Astrocyte of the cerebellum (primary cell): ENCODE measurements around the gene NACC1.

Experiments
- DNase-seq: peaks from one replicate; pipeline ENCODE4 v3.0.0-alpha.2; 2011; ENCODE audit warnings: low read depth
- H3K4me3 ChIP-seq: 2 replicates; pipeline ENCODE4 v1.5.1; 2011; ENCODE audit warnings: mild to moderate bottlenecking, low read depth, low read length, moderate library complexity
- in situ Hi-C: cut with HindIII; loops from 2 replicates; pipeline ENCODE4 v1.10.0; 2017; ENCODE audit warnings: low sequenced_read_pairs
- TF ChIP-seq, protein P1 (sequence below): IDR thresholded peaks from 2 replicates; pipeline ENCODE4 v1.5.1; 2012; ENCODE audit warnings: low read length, low read depth, moderate library complexity, mild to moderate bottlenecking; ENCODE audit errors: missing control alignments

Gene NACC1

DNA sequence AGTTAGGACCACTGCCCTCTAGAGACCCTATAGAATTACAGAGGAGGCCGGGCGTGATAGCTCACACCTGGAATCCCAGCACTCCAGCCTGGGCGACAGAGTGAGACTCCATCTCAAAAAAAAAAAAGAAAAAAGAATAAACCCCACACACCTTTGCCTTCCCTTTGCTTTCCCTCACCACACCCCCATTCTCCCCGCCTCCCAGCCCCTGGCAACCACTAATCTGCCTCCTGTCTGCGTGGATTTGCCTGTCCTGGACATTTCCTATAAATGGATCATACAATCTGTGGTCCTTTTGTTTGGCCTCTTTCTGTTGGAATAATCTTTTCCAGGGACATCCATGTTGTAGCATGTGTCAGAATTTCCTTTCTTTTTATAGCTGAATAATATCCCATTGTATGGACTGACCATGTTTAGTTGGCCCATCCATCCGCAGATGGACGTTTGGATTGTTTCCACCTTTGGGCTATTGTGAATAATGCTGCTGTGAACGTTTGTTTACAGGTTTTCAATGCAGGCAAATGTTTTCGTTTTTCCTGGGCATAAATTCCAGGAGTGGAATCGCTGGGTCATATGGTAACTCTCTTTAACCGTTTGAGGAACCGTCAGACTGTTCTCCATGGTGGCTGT lies 15.3 kb downstream of the NACC1 start:
- no peak for DNase-seq
- in situ Hi-C loops = no loop called here
- TF ChIP-seq, protein P1, sequence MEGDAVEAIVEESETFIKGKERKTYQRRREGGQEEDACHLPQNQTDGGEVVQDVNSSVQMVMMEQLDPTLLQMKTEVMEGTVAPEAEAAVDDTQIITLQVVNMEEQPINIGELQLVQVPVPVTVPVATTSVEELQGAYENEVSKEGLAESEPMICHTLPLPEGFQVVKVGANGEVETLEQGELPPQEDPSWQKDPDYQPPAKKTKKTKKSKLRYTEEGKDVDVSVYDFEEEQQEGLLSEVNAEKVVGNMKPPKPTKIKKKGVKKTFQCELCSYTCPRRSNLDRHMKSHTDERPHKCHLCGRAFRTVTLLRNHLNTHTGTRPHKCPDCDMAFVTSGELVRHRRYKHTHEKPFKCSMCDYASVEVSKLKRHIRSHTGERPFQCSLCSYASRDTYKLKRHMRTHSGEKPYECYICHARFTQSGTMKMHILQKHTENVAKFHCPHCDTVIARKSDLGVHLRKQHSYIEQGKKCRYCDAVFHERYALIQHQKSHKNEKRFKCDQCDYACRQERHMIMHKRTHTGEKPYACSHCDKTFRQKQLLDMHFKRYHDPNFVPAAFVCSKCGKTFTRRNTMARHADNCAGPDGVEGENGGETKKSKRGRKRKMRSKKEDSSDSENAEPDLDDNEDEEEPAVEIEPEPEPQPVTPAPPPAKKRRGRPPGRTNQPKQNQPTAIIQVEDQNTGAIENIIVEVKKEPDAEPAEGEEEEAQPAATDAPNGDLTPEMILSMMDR = no peak
- H3K4me3 ChIP-seq = no peak overlapping the region

DNA sequence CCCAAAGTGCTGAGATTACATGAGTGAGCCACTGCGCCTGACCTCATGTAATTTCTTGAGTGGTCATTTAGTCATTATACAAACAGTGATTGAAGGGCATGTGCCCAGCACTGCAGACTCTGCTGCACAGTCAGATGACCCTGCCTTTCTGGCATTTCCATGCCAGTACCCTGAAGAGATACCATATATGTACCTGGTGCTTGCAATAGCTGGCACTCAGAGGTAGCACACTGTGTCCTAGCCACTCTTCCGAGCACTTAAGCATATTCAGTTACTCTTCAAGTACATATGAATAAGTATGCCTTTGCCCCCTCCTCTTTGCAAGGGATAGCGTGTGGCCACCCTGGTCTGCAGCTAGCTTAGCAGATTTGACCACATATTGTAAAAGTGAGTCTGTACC lies 16.6 kb downstream of the NACC1 start:
- in situ Hi-C loops = no loop called here

DNA sequence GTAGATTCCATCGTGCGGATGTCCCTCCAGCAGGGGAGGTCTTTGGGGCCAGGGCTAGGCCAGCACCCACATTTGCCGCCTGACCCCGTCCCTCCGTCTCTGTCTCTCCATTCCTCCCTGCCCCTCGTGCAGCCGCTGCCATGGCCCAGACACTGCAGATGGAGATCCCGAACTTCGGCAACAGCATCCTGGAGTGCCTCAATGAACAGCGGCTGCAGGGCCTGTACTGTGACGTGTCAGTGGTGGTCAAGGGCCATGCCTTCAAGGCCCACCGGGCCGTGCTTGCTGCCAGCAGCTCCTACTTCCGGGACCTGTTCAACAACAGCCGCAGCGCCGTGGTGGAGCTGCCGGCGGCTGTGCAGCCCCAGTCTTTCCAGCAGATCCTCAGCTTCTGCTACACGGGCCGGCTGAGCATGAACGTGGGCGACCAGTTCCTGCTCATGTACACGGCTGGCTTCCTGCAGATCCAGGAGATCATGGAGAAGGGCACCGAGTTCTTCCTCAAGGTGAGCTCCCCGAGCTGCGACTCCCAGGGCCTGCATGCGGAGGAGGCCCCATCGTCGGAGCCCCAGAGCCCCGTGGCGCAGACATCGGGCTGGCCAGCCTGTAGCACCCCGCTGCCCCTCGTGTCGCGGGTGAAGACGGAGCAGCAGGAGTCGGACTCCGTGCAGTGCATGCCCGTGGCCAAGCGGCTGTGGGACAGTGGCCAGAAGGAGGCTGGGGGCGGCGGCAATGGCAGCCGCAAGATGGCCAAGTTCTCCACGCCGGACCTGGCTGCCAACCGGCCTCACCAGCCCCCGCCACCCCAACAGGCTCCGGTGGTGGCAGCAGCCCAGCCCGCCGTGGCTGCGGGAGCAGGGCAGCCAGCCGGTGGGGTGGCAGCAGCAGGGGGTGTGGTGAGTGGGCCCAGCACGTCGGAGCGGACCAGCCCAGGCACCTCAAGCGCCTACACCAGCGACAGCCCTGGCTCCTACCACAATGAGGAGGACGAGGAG lies 17.3 kb downstream of the NACC1 start:
- no peak overlapping the region for H3K4me3 ChIP-seq
- in situ Hi-C loops = no loop called here
- no peak for DNase-seq
- TF ChIP-seq, protein P1 = no peak

More for the DNA sequence above, 16.6 kb downstream of the NACC1 start:
- TF ChIP-seq, protein P1 = no peak
- DNase-seq = no peak
- H3K4me3 ChIP-seq = no peak overlapping the region

DNA sequence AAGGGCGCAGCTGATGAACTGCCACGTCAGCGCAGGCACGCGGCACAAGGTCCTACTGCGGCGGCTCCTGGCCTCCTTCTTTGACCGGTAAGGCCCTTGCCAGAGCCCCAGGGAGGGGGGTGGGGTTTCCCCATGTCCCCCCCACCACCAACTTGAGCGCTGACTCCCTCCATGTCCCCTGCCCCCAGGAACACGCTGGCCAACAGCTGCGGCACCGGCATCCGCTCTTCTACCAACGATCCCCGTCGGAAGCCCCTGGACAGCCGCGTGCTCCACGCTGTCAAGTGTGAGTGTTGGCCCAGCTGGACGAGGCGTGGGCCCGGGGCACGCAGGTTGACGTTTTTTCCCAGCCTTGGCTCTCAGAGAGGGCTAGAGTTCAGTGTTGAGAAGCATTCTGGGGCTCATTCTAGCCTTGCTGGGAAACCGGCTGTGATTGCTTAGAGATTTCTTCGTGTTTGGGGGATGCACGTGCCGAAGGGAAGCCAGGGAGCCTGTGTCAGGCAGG lies 19.3 kb downstream of the NACC1 start:
- TF ChIP-seq, protein P1 = no peak
- no peak overlapping the region for H3K4me3 ChIP-seq
- in situ Hi-C loops = no loop called here
- DNase-seq = no peak

DNA sequence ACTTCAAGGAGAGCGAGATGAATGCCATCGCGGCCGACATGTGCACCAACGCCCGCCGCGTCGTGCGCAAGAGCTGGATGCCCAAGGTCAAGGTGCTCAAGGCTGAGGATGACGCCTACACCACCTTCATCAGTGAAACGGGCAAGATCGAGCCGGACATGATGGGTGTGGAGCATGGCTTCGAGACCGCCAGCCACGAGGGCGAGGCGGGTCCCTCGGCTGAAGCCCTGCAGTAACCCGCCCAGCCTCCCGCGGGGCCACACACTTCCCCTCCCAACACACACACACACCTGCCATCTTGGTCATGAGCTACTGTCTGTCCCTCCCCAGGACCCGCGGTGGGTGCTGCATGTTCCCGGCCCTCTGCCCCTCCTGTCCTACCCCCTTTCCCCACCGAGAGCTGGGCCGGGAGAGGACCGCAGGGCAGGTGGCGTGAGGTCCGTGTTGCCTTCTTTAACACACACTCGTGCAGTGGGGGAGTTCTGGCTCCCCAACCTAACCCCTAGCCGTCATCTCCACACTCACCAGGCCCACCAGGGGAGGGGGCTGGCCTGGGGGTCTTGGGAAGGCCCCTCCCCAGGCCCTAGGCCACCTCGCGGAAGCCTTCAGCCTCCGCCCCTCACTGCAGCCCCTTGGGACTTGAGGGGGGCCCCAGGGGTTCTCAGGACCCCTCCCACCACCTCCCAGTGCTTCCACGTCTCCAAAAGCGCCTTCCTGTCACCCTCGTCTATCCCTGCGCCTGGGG lies 20.3 kb downstream of the NACC1 start:
- in situ Hi-C loops = no loop called here

DNA sequence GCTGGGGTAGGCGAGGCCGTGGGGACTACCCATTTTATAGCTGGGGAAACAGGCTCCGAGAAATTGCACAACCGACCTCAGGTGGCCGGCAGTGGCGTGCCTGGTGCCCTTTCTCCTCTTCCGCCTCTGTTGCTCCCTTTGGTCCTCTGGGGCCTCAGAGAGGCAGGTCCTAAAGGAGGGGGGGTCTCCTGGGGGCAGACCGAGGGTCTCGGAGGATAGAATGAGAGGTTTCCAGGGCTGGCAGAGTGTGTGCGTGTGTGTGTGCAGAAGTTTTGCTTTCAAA lies 20.8 kb downstream of the NACC1 start:
- H3K4me3 ChIP-seq = no peak overlapping the region
- TF ChIP-seq, protein P1 = no peak
- in situ Hi-C loops = no loop called here
- no peak for DNase-seq

More for the DNA sequence above, 20.3 kb downstream of the NACC1 start:
- H3K4me3 ChIP-seq = no peak overlapping the region
- TF ChIP-seq, protein P1 = no peak
- DNase-seq = no peak
